ENCODE measurements around the gene ISM2.
"Not testable (repeated sequence)": the region's sequence is repeated elsewhere in the genome, so short reads cannot be mapped to it uniquely, and the experiment has no call there.

ISM2 gene
- 0 to 0.11 (median 0) reads per million in 3 experiments for total RNA-seq

GRCh38 chr14:77498120-77498979 lies at the start of gene ISM2:
TSS of gene ISM2 (minus strand) at chr14:77498816. CDS start at chr14:77498793, 23 bp downstream.
- no peak for DNase-seq

DNA sequence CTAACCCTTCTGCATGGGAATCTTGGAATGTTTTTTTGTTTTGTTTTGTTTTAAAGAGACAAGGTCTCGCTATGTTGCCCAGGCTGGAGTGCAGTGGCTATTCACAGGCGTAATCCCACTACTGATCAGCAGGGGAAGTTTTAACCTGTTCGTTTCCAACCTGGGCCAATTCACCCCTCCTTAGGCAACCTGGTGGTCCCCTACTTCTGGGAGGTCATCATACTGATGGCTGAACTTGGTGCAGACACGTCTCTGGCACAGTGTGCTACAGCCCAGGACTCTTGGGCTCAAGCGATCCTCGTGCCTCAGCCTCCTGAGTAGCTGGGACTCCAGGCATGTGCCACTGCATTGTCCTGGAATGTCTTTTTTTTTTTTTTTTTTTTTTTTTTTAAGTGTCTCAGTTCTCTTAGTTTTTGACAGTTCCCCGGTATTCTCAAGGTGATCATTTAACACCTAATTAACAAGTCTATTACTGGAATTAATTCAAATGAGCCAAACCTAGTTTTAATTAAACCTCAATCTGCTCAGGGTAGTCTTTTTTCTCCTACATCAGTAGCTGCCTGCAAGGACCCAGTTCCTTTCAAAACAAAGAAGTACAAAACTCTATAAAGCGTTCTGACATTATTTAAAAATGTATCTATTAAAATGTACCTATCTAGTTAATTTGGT lies 49.0 kb upstream of the ISM2 start:
- no peak for DNase-seq

DNA sequence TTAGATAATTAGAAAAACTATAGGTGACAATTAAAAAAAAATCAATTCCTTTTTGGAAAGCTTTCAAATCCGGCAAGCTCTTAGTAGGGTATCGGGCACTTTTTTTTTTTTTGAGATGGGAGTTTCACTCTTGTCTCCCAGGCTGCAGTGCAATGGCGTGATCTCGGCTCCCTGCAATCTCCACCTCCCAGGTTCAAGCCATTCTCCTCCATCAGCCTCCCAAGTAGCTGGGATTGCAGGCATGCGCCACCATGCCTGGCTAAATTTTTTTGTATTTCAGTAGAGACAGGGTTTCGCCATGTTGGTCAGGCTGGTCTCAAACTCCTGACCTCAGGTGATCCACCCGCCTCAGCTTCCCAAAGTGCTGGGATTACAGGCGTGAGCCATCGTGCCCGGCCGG lies 46.6 kb upstream of the ISM2 start:
- not testable (repeated sequence) for DNase-seq

DNA sequence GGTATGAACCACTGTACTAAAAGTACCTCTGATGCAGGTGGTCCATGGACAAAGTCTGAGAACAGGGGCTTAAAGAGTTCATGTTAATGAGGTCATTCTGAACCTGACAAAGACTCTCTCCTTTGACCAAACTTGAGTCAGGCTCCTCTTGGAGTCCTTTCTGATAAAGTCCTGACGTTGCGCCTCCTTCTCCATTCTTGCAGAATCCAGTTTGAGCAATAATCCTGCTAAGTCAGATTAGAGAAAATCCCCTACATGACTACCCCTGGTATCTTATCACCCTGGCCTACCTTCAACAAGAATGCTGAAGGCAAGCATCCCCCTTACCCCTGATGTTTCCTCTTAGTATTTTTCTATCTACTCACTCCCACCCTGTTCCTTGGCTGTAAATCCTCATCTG lies 46.0 kb upstream of the ISM2 start:
- DNase-seq, result no peak

GRCh38 chr14:77543637-77544334 lies 45.2 kb upstream of the ISM2 start:
- no peak for DNase-seq

DNA sequence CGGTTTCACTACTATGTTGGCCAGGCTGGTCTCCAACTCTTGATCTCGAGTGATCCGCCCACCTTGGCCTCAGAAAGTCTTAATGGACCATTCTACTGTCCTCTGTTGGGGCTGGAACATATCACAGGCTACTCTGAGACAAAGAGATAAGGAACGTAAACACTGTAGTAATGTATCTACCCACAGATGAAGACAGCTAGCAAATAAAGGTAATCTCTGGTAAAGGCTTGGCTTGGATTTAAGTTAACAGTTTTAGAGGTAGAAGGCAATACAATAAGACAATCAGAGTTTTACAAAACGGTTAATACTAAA lies 44.6 kb upstream of the ISM2 start:
- no peak for DNase-seq

- DNase-seq, result no peak
Measured at GRCh38 chr14:77542421-77543239, 44.0 kb upstream of the ISM2 start.

DNA sequence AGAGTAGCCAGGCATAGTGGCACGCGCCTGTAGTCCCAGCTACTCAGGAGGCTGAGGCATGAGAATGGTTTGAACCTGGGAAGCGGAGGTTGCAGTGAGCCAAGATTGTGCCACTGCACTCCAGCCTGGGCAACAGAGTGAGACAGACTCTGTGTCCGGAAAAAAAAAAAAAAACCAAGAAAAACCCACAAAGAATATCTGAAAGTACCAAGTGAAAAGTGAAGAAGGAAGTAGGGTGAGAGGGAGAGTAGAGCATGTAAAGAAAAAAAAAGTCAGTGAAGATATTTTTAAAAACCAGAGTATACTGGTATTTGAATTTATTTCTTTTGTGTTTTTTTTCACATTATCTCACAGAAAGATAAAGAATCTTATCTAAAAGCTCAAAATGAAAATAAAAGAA lies 43.3 kb upstream of the ISM2 start:
- DNase-seq, result no peak

GRCh38 chr14:77536951-77537350 lies 38.3 kb upstream of the ISM2 start:
- DNase-seq, result not testable (repeated sequence)

- DNase-seq, result no peak
Measured at GRCh38 chr14:77531071-77531470, 32.5 kb upstream of the ISM2 start.

GRCh38 chr14:77529963-77530362 lies 31.3 kb upstream of the ISM2 start:
- no peak for DNase-seq

GRCh38 chr14:77529213-77529612 lies 30.6 kb upstream of the ISM2 start:
- DNase-seq, result no peak

DNA sequence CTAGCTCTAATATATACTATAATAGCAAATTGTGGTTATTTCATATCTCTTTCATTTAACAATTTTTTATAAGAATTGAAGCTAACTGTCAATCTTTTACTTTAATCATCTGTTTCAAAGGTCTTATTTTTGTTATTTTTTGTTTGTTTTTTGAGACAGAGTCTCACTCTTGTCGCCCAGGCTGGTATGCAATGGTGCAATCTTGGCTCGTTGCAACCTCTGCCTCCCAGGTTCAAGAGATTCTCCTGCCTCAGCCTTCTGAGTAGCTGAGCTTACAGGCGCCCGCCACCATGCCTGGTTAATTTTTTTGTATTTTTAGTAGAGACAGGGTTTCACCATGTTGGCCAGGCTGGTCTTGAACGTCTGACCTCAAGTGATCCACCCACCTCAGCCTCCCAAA lies 30.1 kb upstream of the ISM2 start:
- not testable (repeated sequence) for DNase-seq

DNA sequence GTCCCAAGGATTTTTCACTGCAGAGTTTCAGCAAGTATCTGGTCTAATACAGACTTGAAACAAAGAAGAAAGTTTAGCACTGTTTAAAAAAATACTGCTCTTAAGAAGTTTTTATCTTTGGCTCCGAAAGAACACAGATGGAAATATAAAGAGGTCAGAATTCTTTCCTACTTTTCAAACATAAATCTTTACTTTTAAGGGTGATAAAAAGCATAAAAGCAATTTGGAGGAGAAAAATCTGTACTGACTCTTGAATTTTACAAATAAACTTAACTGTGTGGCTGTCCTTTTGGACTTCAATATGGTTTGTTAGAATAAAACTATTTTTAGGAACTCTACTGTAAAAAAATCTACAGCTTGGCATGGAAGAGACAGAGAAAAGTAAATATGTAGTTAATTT lies 27.6 kb upstream of the ISM2 start:
- no peak for DNase-seq

GRCh38 chr14:77524536-77524935 lies 25.9 kb upstream of the ISM2 start:
- no peak for DNase-seq

DNA sequence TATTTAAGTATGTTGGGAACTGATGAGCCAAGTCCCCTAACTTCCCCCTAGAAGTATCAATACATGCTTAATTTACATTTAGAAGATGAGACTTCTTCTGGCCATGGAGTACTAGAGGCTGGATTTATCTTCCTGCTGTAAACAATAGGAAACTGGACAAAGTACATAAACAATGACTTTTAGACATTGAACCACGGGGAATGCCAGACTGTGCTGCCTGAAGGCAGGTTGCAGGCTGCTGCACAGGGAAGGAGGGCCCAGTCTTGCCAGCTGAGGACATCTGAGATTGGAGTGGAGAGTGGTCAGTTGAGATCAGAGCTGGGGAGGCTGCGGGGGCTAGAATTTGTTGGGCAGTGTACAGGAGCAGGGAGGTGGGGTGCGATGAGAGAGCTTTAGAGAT lies 24.5 kb upstream of the ISM2 start:
- DNase-seq, result no peak

GRCh38 chr14:77520555-77520954 lies 21.9 kb upstream of the ISM2 start:
- DNase-seq, result no peak

GRCh38 chr14:77516126-77516525 lies 17.5 kb upstream of the ISM2 start:
- DNase-seq, result no peak

DNA sequence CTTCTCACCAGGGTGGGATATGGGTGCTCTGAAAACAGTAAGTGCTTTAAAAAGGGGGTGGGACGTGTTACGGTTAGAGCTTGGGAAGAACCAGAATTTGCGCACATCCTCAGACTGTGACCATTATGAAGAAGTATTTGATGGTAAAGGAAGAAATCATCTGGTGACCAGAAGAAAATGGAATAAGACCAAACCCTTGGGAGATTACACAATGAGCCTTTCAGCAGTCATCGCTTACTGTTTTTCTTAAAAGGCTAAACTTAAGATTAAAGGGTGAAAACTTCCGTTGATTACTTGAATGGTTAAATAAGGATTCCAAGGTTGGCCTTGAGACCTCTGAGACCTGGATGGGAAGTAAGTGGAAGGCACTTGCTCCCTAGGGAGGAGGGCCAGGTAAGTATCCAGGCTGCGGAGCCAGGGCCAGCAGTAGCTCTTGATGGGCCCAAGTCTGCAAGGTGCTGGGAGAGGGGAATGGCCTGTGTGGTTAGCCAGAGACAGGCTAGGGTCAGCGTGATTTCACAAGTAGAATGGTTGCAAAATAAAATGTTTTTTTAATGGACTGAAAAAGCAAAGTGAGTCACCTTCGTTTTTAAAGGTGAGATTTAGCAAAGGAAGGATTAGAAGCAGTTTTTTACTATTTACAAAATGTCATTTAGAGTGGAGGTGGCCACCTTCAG lies 13.0 kb upstream of the ISM2 start:
- DNase-seq, result no peak

GRCh38 chr14:77509366-77509765 lies 10.8 kb upstream of the ISM2 start:
- DNase-seq, result no peak

- DNase-seq, result no peak
Measured at GRCh38 chr14:77508876-77509275, 10.3 kb upstream of the ISM2 start.

GRCh38 chr14:77508249-77508648 lies 9.6 kb upstream of the ISM2 start:
- no peak for DNase-seq

Measured in central memory CD4-positive, alpha-beta T cell (primary cell).